Measurements from ENCODE around the gene NEU2.
A peak's percentile ranks its signal among the peaks of the same experiment; 100 is the strongest.
"Not testable (repeated sequence)": the region's sequence is repeated elsewhere in the genome, so short reads cannot be mapped to it uniquely, and the experiment has no call there.

Gene NEU2

DNA sequence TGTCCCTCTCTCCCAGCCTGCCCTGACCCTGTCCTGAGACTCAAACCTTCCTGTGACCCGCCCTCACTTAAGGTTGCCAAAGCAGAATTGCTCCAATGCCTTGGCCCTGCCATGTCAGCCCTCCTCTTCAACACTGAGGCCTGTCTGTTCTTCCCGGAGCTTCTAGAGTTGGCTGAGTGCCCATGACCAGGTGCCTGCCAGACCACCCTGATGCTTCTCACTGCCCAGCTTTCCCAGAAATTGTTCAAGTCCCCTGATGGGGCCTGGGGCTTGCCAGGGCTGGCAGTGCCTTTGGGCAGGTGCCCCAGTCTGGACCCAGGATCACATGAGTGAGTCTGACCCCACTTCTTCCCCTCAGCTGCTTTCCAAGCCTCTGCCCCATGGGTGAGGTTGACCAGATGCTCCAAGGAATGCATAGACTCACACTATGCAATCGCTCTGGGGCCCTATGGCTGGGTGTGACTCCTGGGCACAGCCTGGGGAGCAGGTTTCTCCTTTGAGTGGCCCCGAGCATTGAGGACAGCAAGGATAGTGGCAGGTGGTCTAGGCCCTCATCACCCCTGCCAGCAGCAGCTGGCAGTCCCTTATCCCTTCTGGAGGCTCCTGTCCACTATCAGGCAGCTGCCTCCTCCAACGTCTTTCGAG lies 24.6 kb downstream of the NEU2 start:
- no peak for DNase-seq (ENCODE audit: low read depth, low spot score)

DNA sequence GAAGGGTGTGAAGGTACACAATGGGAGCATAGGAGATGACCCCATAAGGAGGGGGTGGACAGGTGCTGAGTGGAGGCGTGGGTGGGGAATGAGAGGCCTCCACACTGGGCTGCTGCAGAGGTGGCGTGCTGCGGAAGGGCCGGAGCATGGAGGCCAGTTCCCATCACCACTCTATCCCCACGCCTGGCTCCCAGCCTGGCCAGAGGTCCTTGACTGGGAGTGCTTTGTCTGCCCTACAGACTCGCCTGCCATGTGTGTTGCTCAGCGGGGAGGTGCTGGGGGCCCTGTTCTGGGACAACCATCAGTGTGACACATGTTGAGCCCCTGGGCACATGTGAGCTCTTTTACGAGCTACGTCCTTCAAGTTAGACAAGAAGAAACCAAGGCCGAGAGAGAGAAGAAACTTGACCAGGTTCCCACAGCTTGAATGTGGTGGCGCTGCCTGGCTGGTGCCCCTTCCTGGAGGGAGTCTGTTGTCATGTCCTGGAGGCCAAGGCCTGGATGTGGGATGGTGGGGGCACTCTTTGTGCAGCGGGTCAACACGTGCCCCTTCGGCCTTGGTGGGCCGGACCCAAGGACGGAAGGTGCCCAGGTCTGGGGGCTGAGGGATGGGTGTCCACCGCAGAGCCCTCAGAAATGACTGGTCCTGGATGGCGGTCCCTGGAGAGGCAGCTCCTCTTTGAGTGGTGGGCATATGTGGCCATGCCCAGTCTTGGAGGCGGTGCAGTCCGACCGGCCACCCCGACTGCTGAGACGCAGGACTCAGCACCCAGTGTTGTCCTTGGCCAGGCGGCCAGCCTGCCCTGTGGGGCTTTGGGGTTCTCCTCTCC lies 26.5 kb downstream of the NEU2 start:
- DNase-seq (ENCODE audit: low read depth, low spot score): no peak

DNA sequence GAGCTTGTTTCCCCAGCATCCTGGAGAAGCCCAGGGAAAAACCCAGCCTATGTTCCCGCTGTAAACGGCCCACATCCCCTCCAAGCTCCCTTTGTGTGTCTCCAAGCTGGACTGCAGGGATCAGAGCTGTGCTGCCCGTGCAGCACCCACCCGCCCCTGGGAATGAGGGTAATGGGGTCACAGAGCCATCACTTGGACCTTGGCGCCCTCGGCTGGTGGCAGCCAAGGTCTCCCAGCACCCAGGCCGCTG lies 27.0 kb downstream of the NEU2 start:
- no peak for DNase-seq (ENCODE audit: low read depth, low spot score)

DNA sequence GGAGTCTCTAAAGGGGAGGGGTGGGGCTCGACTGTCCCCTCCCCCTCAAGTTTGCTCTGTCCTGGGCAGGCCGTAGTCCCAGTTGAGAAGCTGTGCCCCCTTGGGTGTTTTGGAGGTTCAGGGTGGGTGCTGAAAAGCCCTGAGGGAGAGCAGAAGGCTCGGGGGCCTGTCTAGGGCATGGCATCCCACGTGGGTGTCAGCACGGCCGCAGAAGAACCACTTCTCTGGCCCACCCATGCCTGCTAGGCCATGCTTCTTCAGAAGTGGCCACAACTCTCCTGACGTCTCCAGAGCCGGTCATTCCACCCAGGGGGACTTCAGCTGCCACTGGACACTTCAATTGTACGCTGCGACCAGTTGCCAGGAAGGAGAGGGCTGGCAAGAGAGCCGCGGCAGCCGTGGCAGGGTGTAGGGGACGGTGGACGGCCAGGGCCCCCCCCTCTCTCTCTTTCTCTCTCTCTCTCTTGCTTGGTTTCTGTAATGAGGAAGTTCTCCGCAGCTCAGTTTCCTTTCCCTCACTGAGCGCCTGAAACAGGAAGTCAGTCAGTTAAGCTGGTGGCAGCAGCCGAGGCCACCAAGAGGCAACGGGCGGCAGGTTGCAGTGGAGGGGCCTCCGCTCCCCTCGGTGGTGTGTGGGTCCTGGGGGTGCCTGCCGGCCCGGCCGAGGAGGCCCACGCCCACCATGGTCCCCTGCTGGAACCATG lies 27.5 kb downstream of the NEU2 start, which contains the start of gene INPP5D:
TSS of gene INPP5D (plus strand) at position 546 of the 704 bp plus-strand sequence. CDS start at position 683, 137 bp downstream.
- no peak for DNase-seq (ENCODE audit: low read depth, low spot score)

DNA sequence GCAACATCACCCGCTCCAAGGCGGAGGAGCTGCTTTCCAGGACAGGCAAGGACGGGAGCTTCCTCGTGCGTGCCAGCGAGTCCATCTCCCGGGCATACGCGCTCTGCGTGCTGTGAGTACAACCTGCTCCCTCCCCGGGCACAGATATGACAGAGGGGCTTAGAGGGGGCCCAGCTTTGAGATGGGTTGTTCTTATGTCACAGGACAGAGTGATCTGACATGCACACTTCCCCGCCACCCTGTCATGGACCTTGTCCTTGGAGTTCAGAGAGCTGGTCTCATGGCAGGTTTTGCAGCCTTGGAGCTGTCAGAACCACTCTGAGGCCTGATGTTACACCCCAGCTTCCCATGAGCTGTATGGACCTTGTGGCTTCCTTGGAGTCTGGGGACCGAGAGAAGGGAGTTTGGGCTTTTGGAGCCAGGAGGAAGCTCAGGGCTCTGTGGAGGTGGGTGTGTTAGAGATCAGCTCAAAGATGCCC lies 28.1 kb downstream of the NEU2 start:
- DNase-seq (ENCODE audit: low read depth, low spot score): no peak

DNA sequence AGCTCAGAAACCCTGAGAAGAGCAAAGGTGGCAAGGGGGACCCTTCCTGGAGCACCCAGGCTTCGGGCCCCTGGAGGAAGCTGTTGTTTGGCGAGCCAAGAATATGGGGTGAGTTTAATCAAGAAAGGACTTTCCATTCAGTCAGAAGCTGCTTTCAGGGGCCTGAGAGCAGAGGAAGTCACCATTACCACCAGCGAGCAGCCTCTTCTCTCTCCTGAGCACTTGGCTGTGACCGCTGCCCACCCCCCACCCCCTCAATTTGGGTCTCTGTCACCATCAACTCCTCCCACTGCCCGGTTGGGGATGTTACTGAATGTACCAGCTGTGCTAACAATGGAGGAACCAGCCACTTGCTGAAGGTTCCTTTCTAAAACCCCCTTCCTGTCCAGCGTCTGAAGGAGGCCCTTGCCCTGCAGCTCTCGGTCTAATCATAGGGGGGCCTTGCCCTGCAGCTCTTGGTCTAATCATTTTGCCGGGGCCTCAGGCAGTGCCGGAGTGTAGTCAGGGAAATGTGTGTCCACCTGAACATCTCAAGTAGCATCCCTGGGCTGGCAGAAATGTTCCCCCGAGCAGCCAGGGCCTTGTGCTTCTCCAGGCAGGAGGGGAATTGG lies 28.6 kb downstream of the NEU2 start:
- DNase-seq (ENCODE audit: low read depth, low spot score): no peak

DNA sequence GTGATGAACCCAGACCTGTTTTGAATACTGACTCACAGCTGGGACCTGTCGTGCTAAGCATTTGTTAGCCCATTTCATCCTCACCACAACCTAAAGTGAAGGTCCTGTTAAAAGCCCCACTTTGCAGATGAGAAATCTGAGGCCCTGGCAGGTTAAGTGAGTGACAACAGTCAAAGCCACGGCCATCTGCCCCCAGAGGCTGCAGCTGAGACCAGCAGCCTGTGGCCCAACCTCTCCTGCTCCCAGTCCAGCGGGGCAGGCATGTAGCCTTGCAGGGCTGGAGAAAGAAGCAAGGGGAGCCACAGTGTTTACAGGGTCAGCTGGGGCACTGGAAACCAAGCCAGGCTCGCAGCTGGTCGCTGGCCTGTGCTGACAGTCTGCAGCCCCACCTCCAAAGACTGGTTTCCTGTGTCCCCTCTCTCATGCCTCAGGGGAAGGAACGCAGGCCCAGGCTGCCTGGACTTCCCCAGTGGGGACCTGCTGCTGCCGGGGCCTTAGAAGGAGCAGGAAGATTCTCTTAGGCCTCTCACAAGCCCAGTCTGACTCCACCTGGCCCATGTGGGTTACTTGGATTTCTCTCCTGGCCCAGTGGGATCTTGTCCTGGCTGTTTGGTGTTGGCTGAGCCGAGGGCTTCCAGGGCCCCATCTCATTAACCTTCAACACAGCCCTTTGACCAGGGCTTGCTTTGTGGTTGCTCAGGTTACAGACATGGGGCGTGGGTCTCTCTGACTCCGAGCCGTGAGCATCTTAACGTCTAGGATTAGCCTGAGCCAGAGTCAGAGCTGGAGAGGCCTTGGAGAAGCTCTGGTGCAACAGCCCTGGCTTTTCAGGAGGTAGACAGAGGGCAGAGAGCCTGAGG lies 29.3 kb downstream of the NEU2 start:
- DNase-seq (ENCODE audit: low read depth, low spot score): peak; percentile 79

DNA sequence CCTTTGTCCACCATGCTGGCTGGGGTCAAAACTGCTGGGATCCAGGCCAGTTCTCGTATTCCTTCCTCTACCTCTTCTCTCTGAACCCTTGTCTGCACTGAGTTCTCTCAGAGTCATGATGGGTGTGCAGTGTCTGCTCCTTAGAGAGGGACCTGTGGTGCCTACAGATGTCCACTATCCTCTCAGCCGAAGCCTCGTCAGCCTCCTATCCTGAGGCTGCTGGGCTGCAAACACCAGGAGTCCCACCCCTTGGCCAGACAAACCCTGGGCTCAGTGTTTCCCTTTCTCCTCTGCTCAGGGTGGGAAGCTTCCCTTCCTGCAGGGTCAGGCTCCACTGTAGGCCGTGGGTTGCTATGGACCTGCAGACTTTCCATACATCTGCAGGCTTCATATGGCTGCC lies 30.0 kb downstream of the NEU2 start:
- DNase-seq (ENCODE audit: low read depth, low spot score): no peak

DNA sequence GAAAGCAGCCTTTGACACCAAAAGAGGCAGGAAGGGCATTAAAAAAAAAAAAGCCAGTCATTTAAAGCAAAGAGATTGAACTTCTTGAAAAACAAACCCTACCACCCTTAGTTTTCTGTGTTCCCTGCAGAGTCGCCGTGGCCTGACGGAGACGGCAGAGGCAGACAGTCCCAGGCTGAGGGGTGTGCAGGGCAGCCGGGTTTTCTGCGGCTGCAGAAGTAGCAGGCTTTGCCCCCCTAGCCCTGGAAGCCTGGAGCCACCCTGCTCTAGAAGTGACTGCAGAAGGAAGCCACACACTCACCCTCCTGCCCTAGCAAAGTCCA lies 30.4 kb downstream of the NEU2 start:
- DNase-seq (ENCODE audit: low read depth, low spot score): no peak

DNA sequence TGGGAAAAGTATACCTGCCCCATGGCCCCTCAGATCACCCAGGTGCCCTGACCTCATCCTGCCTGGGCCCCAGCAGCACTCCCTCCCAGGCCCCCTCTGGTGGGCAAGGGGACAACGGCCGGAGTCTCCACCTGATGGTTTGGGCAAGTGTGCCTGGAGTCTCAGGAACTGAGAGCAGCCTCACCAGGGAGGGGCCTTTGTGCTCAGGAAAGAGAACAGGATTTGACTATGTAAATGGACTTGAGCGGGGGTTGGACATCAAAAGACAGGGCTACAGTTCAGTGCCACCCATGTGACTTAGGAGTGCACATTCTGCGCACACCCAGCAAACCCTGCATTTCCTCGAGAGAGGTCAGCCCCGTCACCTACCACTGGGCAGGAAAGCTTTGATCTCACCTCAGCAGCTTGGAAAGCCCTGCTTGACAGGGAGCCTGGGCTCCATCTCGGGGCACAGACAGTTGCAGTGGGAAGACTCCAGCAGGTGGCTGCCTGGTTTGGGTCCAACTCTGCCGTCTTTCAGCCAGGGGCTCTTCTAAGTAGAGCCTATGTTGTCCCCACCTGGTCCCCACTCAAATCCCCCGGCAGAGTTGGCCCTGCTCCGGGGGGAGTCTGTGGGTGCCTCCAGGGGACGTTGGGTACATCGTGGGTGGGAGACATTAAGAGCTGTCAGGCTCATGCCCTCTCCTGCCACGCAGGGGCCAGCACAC lies 30.9 kb downstream of the NEU2 start:
- DNase-seq (ENCODE audit: low read depth, low spot score): peak; percentile 58

DNA sequence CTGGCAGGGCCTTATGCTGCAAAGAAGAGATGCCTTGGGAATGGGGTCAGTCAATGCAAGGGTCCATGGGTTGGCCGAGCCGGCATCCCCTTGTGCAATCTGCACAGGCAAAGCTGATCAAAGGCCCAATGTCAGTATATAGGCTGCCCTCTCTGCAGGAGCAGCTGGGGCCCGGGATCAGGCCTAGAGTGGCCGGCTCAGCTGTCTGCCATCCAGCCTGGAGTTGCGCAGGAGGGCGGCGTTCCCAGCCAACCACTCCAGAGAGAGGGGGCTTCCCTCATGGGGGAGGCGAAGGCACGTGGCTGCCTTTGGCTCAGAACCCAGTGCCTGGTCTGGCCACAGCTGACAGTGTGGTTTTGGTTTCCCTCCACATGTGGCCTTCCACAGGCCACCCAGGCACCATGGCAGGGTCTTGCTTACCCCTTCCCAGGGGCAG lies 31.5 kb downstream of the NEU2 start:
- DNase-seq (ENCODE audit: low read depth, low spot score): no peak

DNA sequence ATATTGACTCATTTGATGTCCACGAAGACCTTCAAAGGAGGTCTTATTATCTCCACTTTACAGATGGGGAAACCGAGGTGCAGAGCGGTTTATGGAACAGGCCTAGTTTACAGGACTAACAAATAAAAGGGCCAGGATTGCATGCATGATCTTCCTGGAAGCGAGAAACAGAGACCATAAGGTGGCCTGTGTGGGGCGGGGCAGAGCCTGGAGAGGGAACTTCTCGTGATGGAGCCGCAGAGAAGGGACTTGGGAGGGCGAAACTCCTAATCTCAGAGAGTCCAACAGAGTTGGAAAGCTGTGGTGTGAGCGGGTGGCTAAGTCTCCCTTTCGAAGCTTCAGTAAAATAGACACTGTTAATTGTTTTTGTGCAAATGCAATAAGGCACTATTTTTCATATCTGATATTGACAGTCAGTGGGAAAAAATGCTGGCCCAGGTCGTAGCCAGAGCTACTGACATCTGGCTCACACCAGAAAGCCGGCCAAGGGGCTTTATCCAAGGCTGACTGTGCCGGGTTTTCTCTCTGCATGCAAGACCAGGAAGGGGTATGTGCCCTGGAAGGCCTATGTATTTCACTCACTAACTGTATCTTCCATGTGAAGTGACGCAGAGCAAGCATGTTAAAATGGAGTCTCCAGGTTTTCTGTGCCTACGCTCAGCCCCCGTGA lies 32.2 kb downstream of the NEU2 start:
- DNase-seq (ENCODE audit: low read depth, low spot score): no peak

DNA sequence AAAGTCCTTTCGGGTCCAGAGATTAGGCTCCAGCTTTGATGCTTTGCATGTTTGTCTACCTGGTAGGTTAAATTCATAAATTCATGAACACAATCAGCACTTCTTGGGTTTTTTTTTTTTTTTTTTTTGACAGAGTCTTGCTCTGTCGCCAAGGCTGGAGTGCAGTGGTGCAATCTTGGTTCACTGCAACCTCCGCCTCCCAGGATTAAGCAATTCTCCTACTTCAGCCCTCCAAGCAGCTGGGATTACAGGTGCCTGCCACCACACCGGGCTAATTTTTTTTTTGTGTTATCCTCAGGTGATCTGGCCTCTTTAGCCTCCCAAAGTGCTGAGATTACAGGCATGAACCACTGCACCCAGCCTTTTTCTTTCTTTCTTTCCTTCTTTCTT lies 32.7 kb downstream of the NEU2 start:
- DNase-seq (ENCODE audit: low read depth, low spot score): not testable (repeated sequence)

DNA sequence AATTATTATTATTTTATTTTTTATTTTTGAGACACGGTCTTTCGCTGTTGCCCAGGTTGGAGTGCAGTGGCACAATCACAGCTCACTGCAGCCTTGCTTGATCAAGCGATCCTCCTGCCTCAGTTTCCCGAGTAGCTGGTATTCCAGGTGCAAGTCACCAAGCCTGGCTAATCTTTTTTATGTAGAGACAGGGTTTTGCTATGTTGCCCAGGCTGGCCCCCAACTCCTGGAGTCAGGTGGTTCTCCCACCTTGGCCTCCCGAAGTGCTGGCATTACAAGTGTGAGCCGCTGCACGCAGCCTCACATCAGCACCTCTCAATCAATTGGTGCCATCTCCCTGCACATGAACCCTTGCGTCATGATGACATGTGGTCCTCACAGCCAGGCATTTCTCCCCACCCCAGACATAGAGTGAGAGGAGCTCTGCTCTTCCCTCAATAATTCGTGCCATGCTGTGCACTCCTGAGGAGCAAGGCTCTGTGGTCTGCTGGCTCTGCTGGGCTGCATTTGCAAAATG lies 33.5 kb downstream of the NEU2 start:
- DNase-seq (ENCODE audit: low read depth, low spot score): no peak

DNA sequence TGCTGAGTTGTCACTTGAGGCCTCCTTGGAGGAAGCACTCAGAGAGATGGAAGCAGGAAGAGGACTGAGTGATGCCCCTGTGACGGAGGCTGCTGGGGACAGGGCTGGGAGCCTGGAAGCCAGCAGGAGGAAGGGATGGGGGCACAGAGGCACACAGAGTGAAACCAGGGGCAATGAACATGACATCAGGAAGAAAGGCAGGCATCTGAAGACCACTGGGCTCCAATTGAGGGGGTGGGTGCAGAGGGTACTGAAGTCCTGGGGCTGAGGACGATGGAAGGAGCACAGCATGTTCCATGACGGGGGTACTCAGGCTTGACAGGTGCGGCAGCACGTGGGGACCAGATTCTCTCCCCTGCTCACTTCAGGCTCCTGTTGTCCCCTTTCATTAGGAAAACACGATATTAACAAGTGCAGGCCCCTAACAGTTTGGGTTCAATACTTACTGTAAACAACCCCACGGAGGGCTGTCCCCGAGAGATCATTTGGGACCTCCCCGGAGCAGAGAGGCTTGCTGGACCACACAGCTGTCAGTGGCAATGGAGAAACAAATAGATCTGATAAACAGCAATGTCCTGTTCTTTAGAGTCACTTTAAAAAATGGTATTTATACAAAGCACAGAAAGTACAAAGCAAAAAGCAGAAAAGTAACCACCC lies 36.4 kb downstream of the NEU2 start:
- no peak for DNase-seq (ENCODE audit: low read depth, low spot score)

DNA sequence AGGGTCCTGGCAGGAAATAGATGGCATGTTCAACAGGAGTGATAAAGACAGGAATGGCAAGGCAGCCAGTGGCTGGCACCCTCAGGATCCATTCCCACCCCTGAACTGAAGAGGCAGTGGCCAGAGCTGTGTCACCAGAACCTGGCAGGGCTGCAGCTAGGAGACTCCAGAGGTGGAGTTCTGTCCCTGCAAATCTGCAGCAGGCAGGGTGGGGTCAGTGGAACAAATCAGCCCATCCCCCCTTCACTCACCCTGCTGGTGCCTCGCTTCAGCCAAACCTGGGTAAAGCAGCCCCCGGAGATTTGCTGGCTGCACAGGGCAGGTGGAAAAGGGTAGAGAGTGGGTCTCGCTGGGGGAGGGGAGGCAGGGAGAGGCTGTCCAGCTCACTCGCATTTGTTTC lies 40.4 kb downstream of the NEU2 start:
- peak; percentile 32 for DNase-seq (ENCODE audit: low read depth, low spot score)

DNA sequence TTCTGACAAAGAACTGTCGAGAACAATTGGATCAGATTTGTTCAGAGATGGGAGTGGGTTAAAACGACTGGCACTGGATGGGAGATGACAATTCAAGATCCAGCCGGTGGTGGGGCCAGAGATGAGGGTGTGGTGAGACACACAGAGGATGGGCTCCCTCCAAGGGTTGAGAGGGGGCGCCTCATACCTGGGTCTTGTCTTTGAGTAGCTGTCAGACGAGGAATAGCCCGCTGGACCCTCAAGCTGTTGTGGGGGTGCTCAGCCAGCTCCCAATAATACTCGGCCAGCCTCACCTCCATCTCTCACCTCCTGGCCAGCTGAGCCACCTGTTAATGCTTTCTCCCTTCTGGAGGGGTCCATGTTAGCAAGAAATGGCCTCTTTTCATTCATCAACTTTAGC lies 41.6 kb downstream of the NEU2 start:
- no peak for DNase-seq (ENCODE audit: low read depth, low spot score)

DNA sequence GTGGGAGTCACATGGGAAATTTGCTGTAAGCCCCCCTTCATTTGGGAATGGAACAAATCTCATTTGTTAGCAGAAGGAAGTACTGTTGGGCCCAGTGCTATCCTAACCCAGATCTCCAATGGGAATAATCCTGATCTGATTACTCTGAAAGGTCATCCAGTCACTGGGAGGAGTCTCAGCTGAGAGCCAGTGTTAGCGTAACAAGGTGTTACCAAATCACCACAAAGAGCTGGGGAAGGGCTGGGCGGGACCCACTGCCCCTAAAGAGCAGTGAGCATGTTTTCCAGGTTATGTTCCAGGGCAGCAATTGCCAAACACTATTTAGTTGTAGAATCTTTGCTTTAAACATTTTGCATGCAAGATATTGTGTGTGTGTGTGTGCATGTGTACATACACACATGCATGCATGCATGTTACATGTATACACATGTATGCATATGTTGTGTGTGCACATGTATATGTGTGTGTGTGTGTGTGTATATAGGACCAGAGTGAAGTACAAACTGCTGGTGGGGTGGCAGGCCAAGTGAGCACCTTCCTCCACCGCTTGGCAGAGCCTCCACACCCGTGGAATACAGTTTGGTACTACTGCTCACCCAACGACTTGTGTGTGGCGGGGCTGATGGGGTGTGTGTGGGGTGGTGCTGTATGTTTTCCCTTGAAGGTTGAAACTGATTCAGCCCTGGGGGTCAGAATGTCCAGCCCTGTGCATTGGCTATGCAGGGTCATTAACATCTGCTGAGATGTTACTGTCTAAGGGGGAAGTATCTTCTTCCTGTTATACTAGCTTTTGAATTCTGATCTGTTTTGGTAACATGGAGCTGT lies 42.9 kb downstream of the NEU2 start:
- no peak for DNase-seq (ENCODE audit: low read depth, low spot score)

DNA sequence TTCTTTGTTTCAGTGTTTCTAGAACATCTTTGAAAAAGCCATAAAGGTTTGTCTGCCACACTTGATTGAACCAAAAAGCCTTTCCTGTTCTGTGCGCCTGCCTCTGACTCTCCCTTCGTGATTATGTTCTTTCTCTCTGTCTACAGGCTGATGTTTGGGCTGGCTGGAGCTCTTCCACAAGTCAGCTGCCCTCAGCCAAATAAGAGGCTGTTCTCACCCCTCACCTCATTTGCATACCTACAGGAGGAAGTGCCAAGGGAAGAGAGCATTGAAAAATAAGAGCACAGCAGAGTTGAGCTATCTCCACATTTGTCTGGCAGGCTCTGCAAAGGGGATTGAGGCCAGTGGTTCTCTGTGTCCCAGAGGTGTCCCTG lies 43.5 kb downstream of the NEU2 start:
- peak; percentile 32 for DNase-seq (ENCODE audit: low read depth, low spot score)

All from ELF-1 (cell line).